ENCODE data around the gene MATN1. TPM values are rescaled to one million over a fixed set of nuclear protein-coding genes. Genes with fewer than 3 reads are reported as not detected.

The MATN1 gene
- total RNA-seq, 1 donor from 2014 or later, result 0.24 TPM

- Mint-ChIP-seq H3K4me1 (ENCODE audit: unreplicated experiment) (peaks cover 2% of the 10 kb centered on the region), H3K9me3 (peaks cover 5% of the 10 kb centered on the region), H3K36me3 (no peaks in the 10 kb centered on the region), H3K27me3 (peaks cover 50% of the 10 kb centered on the region), H3K4me3 (no peak overlapping the region), H3K27ac (no peak overlapping the region)
- TF ChIP-seq CTCF (conservative IDR thresholded peaks at IDR 0.05), result no peak
- DNase-seq (ENCODE audit: extremely low spot score, unreplicated experiment), result no peak
Measured at GRCh38 chr1:30681782-30682181, 41.6 kb downstream of the MATN1 start.

GRCh38 chr1:30680879-30681278, 42.5 kb downstream of the MATN1 start:
- DNase-seq (ENCODE audit: extremely low spot score, unreplicated experiment), result no peak

GRCh38 chr1:30680429-30680828, 43.0 kb downstream of the MATN1 start:
- Mint-ChIP-seq H3K9me3 (peaks cover 5% of the 10 kb centered on the region), H3K27me3 (peaks cover 41% of the 10 kb centered on the region), H3K27ac (no peak overlapping the region), H3K4me1 (ENCODE audit: unreplicated experiment) (no peaks in the 10 kb centered on the region), H3K36me3 (no peaks in the 10 kb centered on the region), H3K4me3 (no peak overlapping the region)
- TF ChIP-seq CTCF (conservative IDR thresholded peaks at IDR 0.05), result no peak
- no peak for DNase-seq (ENCODE audit: extremely low spot score, unreplicated experiment)

More at GRCh38 chr1:30680879-30681278, 42.5 kb downstream of the MATN1 start:
- no peaks in the 10 kb centered on the region for H3K36me3 Mint-ChIP-seq
- no peak overlapping the region for H3K27ac Mint-ChIP-seq
- H3K4me1 Mint-ChIP-seq (ENCODE audit: unreplicated experiment), result no peaks in the 10 kb centered on the region
- TF ChIP-seq CTCF (conservative IDR thresholded peaks at IDR 0.05), result no peak
- H3K9me3 Mint-ChIP-seq, result peaks cover 5% of the 10 kb centered on the region
- peaks cover 43% of the 10 kb centered on the region for H3K27me3 Mint-ChIP-seq
- no peak overlapping the region for H3K4me3 Mint-ChIP-seq

GRCh38 chr1:30679976-30680305, 43.4 kb downstream of the MATN1 start:
- TF ChIP-seq CTCF (conservative IDR thresholded peaks at IDR 0.05), result no peak
- Mint-ChIP-seq H3K4me1 (ENCODE audit: unreplicated experiment) (no peaks in the 10 kb centered on the region), H3K27ac (no peak overlapping the region), H3K27me3 (peaks cover 37% of the 10 kb centered on the region), H3K9me3 (peaks cover 5% of the 10 kb centered on the region), H3K4me3 (no peak overlapping the region), H3K36me3 (no peaks in the 10 kb centered on the region)
- DNase-seq (ENCODE audit: extremely low spot score, unreplicated experiment), result no peak

GRCh38 chr1:30679201-30679975, 44.0 kb downstream of the MATN1 start:
- Mint-ChIP-seq H3K9me3 (peaks cover 5% of the 10 kb centered on the region), H3K4me1 (ENCODE audit: unreplicated experiment) (no peaks in the 10 kb centered on the region), H3K27ac (no peak overlapping the region), H3K4me3 (no peak overlapping the region), H3K27me3 (peaks cover 31% of the 10 kb centered on the region), H3K36me3 (no peaks in the 10 kb centered on the region)
- no peak for DNase-seq (ENCODE audit: extremely low spot score, unreplicated experiment)
- TF ChIP-seq CTCF (conservative IDR thresholded peaks at IDR 0.05), result no peak

Measured in type B pancreatic cell (in vitro differentiated cells).